GM12892 (cell line): ENCODE results near the gene RGS10.
A peak's percentile ranks its signal among the peaks of the same experiment; 100 is the strongest.
"Not testable (repeated sequence)": the region's sequence is repeated elsewhere in the genome, so short reads cannot be mapped to it uniquely, and the experiment has no call there.

Experiments used
- DNase-seq: peaks from one replicate; pipeline ENCODE4 v3.0.0; 2011; ENCODE audit not compliant: insufficient read length
- FAIRE-seq: peaks from 2 replicates; lab custom pipeline; 2011; peaks lifted over from hg19 to GRCh38; lab: Jason Lieb, UNC
- POLR2A ChIP-seq: IDR thresholded peaks from 2 replicates; pipeline ENCODE4 v1.6.1; 2011; ENCODE audit warnings: low read depth, low read length, control low read depth
- POLR2AphosphoS5 ChIP-seq: IDR thresholded peaks from 2 replicates; pipeline ENCODE4 v1.6.1; 2011; ENCODE audit warnings: low read depth, low read length, control low read depth
- TAF1 ChIP-seq: IDR thresholded peaks from 2 replicates; pipeline ENCODE4 v1.6.1; 2011; ENCODE audit warnings: low read depth, mild to moderate bottlenecking, control low read depth, low read length, borderline replicate concordance

Gene RGS10

GRCh38 chr10:119470920-119471702 lies 71.4 kb downstream of the RGS10 start:
- DNase-seq = no peak
- no peak for TF ChIP-seq POLR2AphosphoS5
- no peak for TF ChIP-seq POLR2A
- no peak for TF ChIP-seq TAF1
- no peak for FAIRE-seq

GRCh38 chr10:119469846-119470245 lies 72.7 kb downstream of the RGS10 start:
- FAIRE-seq = no peak
- no peak for DNase-seq
- TF ChIP-seq TAF1 (no peak), POLR2AphosphoS5 (no peak), POLR2A (no peak)

GRCh38 chr10:119469325-119469707 lies 73.2 kb downstream of the RGS10 start:
- FAIRE-seq (no peak), DNase-seq (no peak)
- TF ChIP-seq POLR2A (no peak), TAF1 (no peak), POLR2AphosphoS5 (no peak)

GRCh38 chr10:119468542-119469324 lies 73.8 kb downstream of the RGS10 start:
- no peak for FAIRE-seq
- TF ChIP-seq POLR2AphosphoS5 = no peak
- TF ChIP-seq POLR2A = no peak
- no peak for TF ChIP-seq TAF1
- DNase-seq = no peak

- DNase-seq (no peak), FAIRE-seq (peak; percentile 79)
- TF ChIP-seq POLR2AphosphoS5 (no peak), TAF1 (no peak), POLR2A (no peak)
These were observed 75.9 kb downstream of the RGS10 start for GRCh38 chr10:119466655-119467054.

- DNase-seq (no peak), FAIRE-seq (no peak)
- TF ChIP-seq POLR2AphosphoS5 (no peak), POLR2A (no peak), TAF1 (no peak)
These were observed 76.4 kb downstream of the RGS10 start for GRCh38 chr10:119466076-119466475.

- no peak for TF ChIP-seq POLR2AphosphoS5
- FAIRE-seq (no peak), DNase-seq (no peak)
These were observed 77.4 kb downstream of the RGS10 start for GRCh38 chr10:119465085-119465484.

- FAIRE-seq, DNase-seq: not testable (repeated sequence)
These were observed 79.3 kb downstream of the RGS10 start for GRCh38 chr10:119463195-119463594.

- FAIRE-seq (peak; percentile 65), DNase-seq (no peak)
- TF ChIP-seq POLR2A (no peak), POLR2AphosphoS5 (no peak), TAF1 (no peak)
These were observed 79.7 kb downstream of the RGS10 start for GRCh38 chr10:119462773-119463172.

- no peak for TF ChIP-seq POLR2AphosphoS5
- no peak for TF ChIP-seq TAF1
- no peak for TF ChIP-seq POLR2A
- DNase-seq (no peak), FAIRE-seq (peak; percentile 33)
These were observed 80.6 kb downstream of the RGS10 start for GRCh38 chr10:119461923-119462322.

- TF ChIP-seq TAF1 (no peak), POLR2AphosphoS5 (no peak), POLR2A (no peak)
- FAIRE-seq = peak; percentile 77
- no peak for DNase-seq
These were observed 81.1 kb downstream of the RGS10 start for GRCh38 chr10:119461380-119461779.

- TF ChIP-seq TAF1 = no peak
- DNase-seq (no peak), FAIRE-seq (no peak)
These were observed 81.9 kb downstream of the RGS10 start for GRCh38 chr10:119460369-119461195.
